Tibial nerve (tissue), 4 donors: ENCODE data around the gene PDCD2L.

Experiments
- EP300 ChIP-seq, 2 donors: sonication (generic); formaldehyde crosslinking; IDR thresholded peaks; one replicate each; pipeline ENCODE4 v1.6.1; 2017; ENCODE audit warnings: antibody characterized with exemption in 2 of 2, mild to moderate bottlenecking in 1 of 2
- POLR2A ChIP-seq, 2 donors: fragments of 450-650 bp; IDR thresholded peaks; one replicate each; pipeline ENCODE4 v1.6.1; 2017; ENCODE audit warnings: antibody characterized with exemption in 2 of 2, mild to moderate bottlenecking in 2 of 2, moderate library complexity in 2 of 2
- TF ChIP-seq, protein P1 (sequence below), 5 experiments: fragments of 200-600 bp in 3 of 5; fragments of 450-650 bp in 2 of 5; sonication (generic) in 3 of 5; IDR thresholded peaks; one replicate each; pipeline ENCODE4 v1.5.1; 2016 to 2019; ENCODE audit warnings: antibody characterized with exemption in 5 of 5, mild to moderate bottlenecking in 3 of 5, moderate library complexity in 2 of 5

DNA sequence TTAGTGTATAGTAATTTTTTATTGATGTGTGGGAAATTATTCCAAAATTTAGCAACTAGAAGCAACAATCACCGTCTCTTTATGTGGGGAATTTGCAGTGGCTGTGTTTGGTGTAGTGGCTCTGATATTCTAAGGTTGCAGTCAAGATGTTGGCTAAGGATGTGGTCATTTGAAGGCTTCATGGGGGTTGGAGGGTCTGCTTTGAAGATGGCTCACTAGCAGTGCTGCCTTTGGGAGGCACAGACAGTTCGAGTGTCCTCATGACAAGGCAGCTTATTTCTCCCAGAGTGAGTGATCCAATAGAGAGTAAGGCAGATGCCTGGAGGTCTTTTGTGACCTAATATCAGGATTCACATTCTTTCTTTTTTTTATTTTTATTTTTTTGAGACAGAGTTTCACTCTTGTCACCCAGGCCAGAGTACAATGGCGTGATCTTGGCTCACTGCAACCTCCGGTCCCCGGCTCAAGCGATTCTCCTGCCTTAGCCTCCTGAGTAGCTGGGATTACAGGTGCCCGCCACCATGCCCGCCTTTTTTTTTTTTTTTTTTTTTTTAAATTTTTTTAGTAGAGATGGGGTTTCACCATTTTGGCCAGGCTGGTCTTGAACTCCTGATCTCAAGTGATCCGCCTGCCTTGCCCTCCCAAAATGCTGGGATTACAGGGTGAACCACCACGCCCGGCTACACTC, 30.5 kb upstream of the PDCD2L start:
- TF ChIP-seq, protein P1, sequence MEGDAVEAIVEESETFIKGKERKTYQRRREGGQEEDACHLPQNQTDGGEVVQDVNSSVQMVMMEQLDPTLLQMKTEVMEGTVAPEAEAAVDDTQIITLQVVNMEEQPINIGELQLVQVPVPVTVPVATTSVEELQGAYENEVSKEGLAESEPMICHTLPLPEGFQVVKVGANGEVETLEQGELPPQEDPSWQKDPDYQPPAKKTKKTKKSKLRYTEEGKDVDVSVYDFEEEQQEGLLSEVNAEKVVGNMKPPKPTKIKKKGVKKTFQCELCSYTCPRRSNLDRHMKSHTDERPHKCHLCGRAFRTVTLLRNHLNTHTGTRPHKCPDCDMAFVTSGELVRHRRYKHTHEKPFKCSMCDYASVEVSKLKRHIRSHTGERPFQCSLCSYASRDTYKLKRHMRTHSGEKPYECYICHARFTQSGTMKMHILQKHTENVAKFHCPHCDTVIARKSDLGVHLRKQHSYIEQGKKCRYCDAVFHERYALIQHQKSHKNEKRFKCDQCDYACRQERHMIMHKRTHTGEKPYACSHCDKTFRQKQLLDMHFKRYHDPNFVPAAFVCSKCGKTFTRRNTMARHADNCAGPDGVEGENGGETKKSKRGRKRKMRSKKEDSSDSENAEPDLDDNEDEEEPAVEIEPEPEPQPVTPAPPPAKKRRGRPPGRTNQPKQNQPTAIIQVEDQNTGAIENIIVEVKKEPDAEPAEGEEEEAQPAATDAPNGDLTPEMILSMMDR (IDR thresholded peaks at IDR 0.05), result no peak
- TF ChIP-seq EP300 (IDR thresholded peaks at IDR 0.05) (no peak), POLR2A (IDR thresholded peaks at IDR 0.05) (no peak)
